Vein endothelial cell (primary cell): ENCODE results near the gene C9orf57. TPM values are rescaled to one million over a fixed set of nuclear protein-coding genes. Genes with fewer than 3 reads are reported as not detected.

Source experiments
- small RNA-seq: library from RNA; depleted of rRNA; stranded (forward); fragments of <200 nt; gene quantifications from one replicate; pipeline ENCODE3, GENCODE V24; 2012
- total RNA-seq: library from RNA; depleted of rRNA; stranded (reverse); fragments of >200 nt; gene quantifications from 2 replicates; pipeline ENCODE4 v1.2.3, GENCODE V29; 2012

Gene C9orf57
- total RNA-seq: not detected in 2 replicates

GRCh38 chr9:72060513-72060912 is at the start of gene C9orf57:
TSS of gene C9orf57 (minus strand) at chr9:72060613. CDS start at chr9:72059331, 1,282 bp downstream.

Small RNA genes lying within 50 kb of the gene (small RNA-seq; reads per million reads assigned to genes)
- gene HSPB1P1: not detected

Other genes with a start within 250 kb of the C9orf57 start
- gene ABHD17B, start 149.4 kb downstream of the C9orf57 start, total RNA-seq: 27.1 and 32.4 TPM in 2 replicates
- 12.7 and 13.4 TPM in 2 replicates for gene C9orf85, start 149.0 kb downstream of the C9orf57 start, total RNA-seq
- gene GDA, start 88.8 kb upstream of the C9orf57 start, total RNA-seq: not detected in 2 replicates